Calu3 (cell line): ENCODE data around the gene ATG16L2. TPM values are rescaled to one million over a fixed set of nuclear protein-coding genes. Genes with fewer than 3 reads are reported as not detected.
"Not testable (repeated sequence)": the region's sequence is repeated elsewhere in the genome, so short reads cannot be mapped to it uniquely, and the experiment has no call there.

Source experiments
- BruUV-seq: library from RNA; stranded (reverse); fragments of 400-500 nt; replicated peaks from 2 replicates; lab custom pipeline; 2021; lab: Mats Ljungman, UMichigan
- CTCF ChIA-PET: fragments of 300-600 bp; sonication (Branson Sonifier 250); formaldehyde crosslinking; loops from one replicate; lab custom pipeline; 2022; ENCODE audit warnings: antibody characterized with exemption; lab: Charles Lee
- DNase-seq: peaks from one replicate; pipeline ENCODE4 v3.0.0; 2022
- H3K27ac Mint-ChIP-seq: one replicate; pipeline ENCODE4 v1.8.0; 2022; ENCODE audit warnings: mixed read lengths; ENCODE audit not compliant: unreplicated experiment
- H3K27me3 Mint-ChIP-seq: one replicate; pipeline ENCODE4 v1.8.0; 2022; ENCODE audit warnings: mixed read lengths; ENCODE audit not compliant: unreplicated experiment
- H3K36me3 Mint-ChIP-seq: one replicate; pipeline ENCODE4 v1.8.0; 2022; ENCODE audit warnings: mild to moderate bottlenecking, moderate library complexity, mixed read lengths; ENCODE audit not compliant: insufficient read depth, unreplicated experiment
- H3K4me1 Mint-ChIP-seq: one replicate; pipeline ENCODE4 v1.8.0; 2022; ENCODE audit warnings: mild to moderate bottlenecking, low read depth, mixed read lengths; ENCODE audit not compliant: unreplicated experiment
- H3K4me3 Mint-ChIP-seq: one replicate; pipeline ENCODE4 v1.8.0; 2022; ENCODE audit warnings: mild to moderate bottlenecking, low read depth, moderate library complexity, mixed read lengths; ENCODE audit not compliant: unreplicated experiment
- H3K9me3 Mint-ChIP-seq: one replicate; pipeline ENCODE4 v1.8.0; 2022; ENCODE audit warnings: low read depth, mixed read lengths; ENCODE audit not compliant: unreplicated experiment
- intact Hi-C: fragments of 100-400 bp; cut with micrococcal nuclease; formaldehyde crosslinking; loops from one replicate; pipeline ENCODE4 v1.10.0; 2022; ENCODE audit not compliant: unreplicated experiment
- total RNA-seq: library from RNA; stranded (reverse); gene quantifications from 2 replicates; pipeline ENCODE4 v1.2.3, GENCODE V29; 2022
- TF ChIP-seq, protein P1 (sequence below): fragments of 200-600 bp; IDR thresholded peaks from one replicate; pipeline ENCODE4 v1.8.0; 2022; ENCODE audit warnings: antibody characterized with exemption; ENCODE audit not compliant: unreplicated experiment

Gene ATG16L2
- total RNA-seq, 1 experiment from 2014 or later, result 28.7 TPM

DNA sequence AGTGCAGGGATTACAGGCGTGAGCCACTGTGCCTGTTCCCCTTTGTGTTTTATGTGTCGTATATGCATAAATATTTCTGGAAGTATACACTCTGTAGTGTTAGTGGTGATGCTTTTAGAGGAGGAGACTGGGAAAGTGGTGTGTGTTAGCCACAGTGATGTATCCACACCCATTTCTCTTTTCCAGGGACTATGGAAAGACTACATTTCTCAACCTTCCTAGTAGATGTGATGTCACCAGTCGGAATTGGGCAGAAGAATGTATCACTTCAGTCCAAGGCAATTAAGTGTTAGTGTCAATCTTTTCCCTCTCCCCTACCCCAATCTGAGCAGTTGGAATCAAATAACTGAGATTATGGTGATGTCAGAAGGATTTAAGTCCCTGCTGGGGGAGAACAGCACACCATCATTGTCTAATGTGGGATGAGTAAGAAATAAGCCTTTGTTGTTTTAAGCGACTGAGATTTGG lies 5.8 kb upstream of the ATG16L2 start:
- BruUV-seq, result no TSS peak
- peaks cover 8% of the 10 kb centered on the region for H3K36me3 Mint-ChIP-seq
- CTCF ChIA-PET, result interaction anchor here (0.7 kb wide), 1 partner anchor 274 kb away, joined by 3 read pairs; no protein-coding TSS in a partner anchor
- no peaks in the 10 kb centered on the region for H3K9me3 Mint-ChIP-seq
- H3K4me1 Mint-ChIP-seq, result peaks cover 18% of the 10 kb centered on the region
- no peak overlapping the region for H3K27ac Mint-ChIP-seq
- no peak for DNase-seq
- no peaks in the 10 kb centered on the region for H3K27me3 Mint-ChIP-seq
- intact Hi-C loops, result no loop called here
- H3K4me3 Mint-ChIP-seq, result no peak overlapping the region
- TF ChIP-seq, protein P1, sequence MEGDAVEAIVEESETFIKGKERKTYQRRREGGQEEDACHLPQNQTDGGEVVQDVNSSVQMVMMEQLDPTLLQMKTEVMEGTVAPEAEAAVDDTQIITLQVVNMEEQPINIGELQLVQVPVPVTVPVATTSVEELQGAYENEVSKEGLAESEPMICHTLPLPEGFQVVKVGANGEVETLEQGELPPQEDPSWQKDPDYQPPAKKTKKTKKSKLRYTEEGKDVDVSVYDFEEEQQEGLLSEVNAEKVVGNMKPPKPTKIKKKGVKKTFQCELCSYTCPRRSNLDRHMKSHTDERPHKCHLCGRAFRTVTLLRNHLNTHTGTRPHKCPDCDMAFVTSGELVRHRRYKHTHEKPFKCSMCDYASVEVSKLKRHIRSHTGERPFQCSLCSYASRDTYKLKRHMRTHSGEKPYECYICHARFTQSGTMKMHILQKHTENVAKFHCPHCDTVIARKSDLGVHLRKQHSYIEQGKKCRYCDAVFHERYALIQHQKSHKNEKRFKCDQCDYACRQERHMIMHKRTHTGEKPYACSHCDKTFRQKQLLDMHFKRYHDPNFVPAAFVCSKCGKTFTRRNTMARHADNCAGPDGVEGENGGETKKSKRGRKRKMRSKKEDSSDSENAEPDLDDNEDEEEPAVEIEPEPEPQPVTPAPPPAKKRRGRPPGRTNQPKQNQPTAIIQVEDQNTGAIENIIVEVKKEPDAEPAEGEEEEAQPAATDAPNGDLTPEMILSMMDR, result no peak

DNA sequence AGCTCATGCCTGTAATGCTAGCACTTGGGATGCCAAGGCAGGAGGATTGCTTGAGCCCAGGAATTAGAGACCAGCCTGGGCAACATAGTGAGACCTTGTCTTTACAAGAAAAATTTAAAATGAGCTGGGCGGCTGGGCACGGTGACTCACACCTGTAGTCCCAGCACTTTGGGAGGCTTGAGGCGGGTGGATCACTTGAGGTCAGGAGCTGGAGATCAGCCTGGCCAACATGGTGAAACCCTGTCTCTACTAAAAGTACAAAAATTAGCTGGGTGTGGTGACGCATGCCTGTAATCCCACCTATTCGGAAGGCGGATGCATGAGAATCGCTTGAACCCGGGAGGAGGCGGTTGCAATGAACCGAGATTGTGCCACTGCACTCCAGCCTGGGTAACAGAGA lies 2.5 kb upstream of the ATG16L2 start:
- Mint-ChIP-seq H3K4me3 (peak overlapping the region; percentile 88), H3K36me3 (peaks cover 30% of the 10 kb centered on the region), H3K4me1 (peaks cover 26% of the 10 kb centered on the region)
- CTCF ChIA-PET, H3K27me3 Mint-ChIP-seq, H3K9me3 Mint-ChIP-seq, H3K27ac Mint-ChIP-seq, DNase-seq, BruUV-seq: not testable (repeated sequence)
- intact Hi-C loops, result loop anchor here (5.0 kb wide), 1 partner anchor 89 kb away; no protein-coding TSS in a partner anchor

DNA sequence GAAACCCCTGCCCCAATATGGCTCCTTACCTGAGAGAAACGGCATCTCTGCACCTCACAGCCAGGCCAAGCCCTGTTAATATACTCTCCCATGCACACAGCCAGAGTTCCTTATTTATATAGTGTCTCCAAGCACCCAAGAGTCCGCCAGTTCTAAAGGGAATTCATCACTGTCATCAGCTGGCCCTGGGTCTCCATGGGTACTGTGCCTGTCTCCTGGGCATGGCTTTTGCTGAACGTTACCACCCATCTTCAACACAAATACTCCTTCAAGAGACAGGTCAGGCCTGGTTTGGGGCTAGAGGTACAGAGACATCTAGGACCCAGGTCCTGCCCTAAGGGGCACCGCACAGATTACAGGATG lies 1.6 kb upstream of the ATG16L2 start:
- Mint-ChIP-seq H3K36me3 (peaks cover 32% of the 10 kb centered on the region), H3K9me3 (no peaks in the 10 kb centered on the region), H3K4me1 (peaks cover 26% of the 10 kb centered on the region), H3K27me3 (no peaks in the 10 kb centered on the region), H3K4me3 (peak overlapping the region; percentile 88), H3K27ac (peak overlapping the region; percentile 52)
- no TSS peak for BruUV-seq
- intact Hi-C loops, result loop anchor here (5.0 kb wide), 1 partner anchor 90 kb away; no protein-coding TSS in a partner anchor
- CTCF ChIA-PET, result interaction anchor here (0.5 to 1.6 kb wide), 4 partner anchors 18 to 128 kb away, joined by 3 to 16 read pairs (median 7); partner anchors contain the start of gene STARD10
- DNase-seq, result no peak
- TF ChIP-seq, protein P1, result no peak

DNA sequence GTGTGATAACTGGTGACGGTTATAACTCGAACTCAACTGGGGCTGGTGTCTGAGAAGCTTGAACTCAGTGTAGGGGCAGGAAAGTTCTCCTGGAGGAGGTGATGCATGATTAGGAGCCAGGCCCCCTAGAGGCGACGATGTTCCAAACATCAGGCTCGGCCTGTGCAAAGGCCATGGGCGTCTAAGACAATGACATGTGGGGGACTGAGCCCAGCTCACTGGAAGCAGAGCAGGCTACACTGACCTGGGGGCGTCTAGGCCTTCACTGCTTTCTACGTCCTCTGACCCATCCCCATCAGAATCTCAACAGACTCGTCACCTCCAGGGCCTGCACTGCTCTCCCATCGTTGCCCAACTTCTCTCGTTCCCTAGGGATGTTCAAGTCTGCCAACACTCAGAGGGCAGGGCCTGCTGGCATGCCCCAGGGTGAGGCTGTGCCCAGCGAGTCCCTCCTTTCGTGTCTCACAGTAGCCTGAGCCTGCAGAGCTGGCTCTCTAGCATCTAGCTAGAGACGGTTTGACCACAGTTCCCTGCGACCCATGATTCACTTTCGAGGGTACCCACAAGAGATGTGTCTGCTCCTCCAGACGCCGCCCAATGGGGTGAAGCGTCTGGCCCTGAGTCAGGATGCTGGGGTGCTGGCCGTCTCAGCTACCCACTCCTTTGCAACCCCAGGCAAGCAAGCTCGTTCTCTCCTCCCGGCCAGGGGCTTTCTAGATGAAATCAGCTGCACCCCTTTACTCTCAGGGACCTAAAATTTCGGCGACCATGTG lies 1.1 kb upstream of the ATG16L2 start:
- H3K4me1 Mint-ChIP-seq, result peaks cover 26% of the 10 kb centered on the region
- H3K27ac Mint-ChIP-seq, result peak overlapping the region; percentile 52
- H3K27me3 Mint-ChIP-seq, result no peaks in the 10 kb centered on the region
- intact Hi-C loops, result loop anchor here (5.0 kb wide), 1 partner anchor 91 kb away; no protein-coding TSS in a partner anchor
- BruUV-seq, result no TSS peak
- no peaks in the 10 kb centered on the region for H3K9me3 Mint-ChIP-seq
- CTCF ChIA-PET, result interaction anchor here (0.5 to 1.6 kb wide), 4 partner anchors 19 to 129 kb away, joined by 3 to 16 read pairs (median 7); partner anchors contain the start of gene STARD10
- TF ChIP-seq, protein P1, result peak; percentile 80
- DNase-seq, result peak; percentile 75
- H3K4me3 Mint-ChIP-seq, result peak overlapping the region; percentile 88
- H3K36me3 Mint-ChIP-seq, result peaks cover 35% of the 10 kb centered on the region
